Naive thymus-derived CD4-positive, alpha-beta T cell (primary cell): ENCODE data around the gene FAM107A. TPM values are rescaled to one million over a fixed set of nuclear protein-coding genes. Genes with fewer than 3 reads are reported as not detected.

Experiments used
- ATAC-seq: fragments of 150-1000 bp; cut with Tn5 transposase; 2 replicates; pipeline ENCODE4 v1.10.0; 2021; ENCODE audit warnings: mild to moderate bottlenecking, moderate library complexity
- CTCF ChIA-PET: fragments of 350-600 bp; sonication (Branson Sonifier 250); formaldehyde crosslinking; loops from one replicate; lab custom pipeline; 2021; ENCODE audit warnings: antibody characterized with exemption; lab: Charles Lee
- POLR2A ChIA-PET: fragments of 350-600 bp; sonication (Branson Sonifier 250); formaldehyde crosslinking; loops from one replicate; lab custom pipeline; 2021; ENCODE audit warnings: antibody characterized with exemption, inconsistent platforms; lab: Charles Lee
- DNase-seq, 9 donors: peaks; one replicate each; pipeline versions ENCODE4 v3.0.0 to v3.0.0-alpha.2; 2020 to 2022; ENCODE audit warnings: mixed read lengths in 1 of 9
- H3K27ac ChIP-seq: one replicate; pipeline ENCODE4 v1.7.0; 2013; ENCODE audit warnings: mild to moderate bottlenecking, low read depth, low read length, moderate library complexity
- H3K27me3 ChIP-seq, 2 donors: one replicate each; pipeline ENCODE4 v1.7.0; 2013; ENCODE audit warnings: low read length in 2 of 2, mild to moderate bottlenecking in 2 of 2, moderate library complexity in 2 of 2; ENCODE audit not compliant: control insufficient read depth in 2 of 2, insufficient read depth in 2 of 2
- H3K36me3 ChIP-seq, 3 experiments: 1 replicate in 2 of 3; 2 replicates in 1 of 3; pipeline ENCODE4 v1.7.0; 2013; ENCODE audit warnings: low read length in 3 of 3, mild to moderate bottlenecking in 3 of 3, moderate library complexity in 1 of 3; ENCODE audit not compliant: insufficient read depth in 3 of 3, control insufficient read depth in 2 of 3
- H3K4me1 ChIP-seq, 2 donors: one replicate each; pipeline ENCODE4 v1.7.0; 2013; ENCODE audit warnings: low read length in 2 of 2, mild to moderate bottlenecking in 2 of 2, moderate library complexity in 1 of 2; ENCODE audit not compliant: control insufficient read depth in 2 of 2, insufficient read depth in 2 of 2
- H3K4me3 ChIP-seq: 2 replicates; pipeline ENCODE4 v1.7.0; 2013; ENCODE audit warnings: mild to moderate bottlenecking, low read length
- H3K9me3 ChIP-seq, 3 experiments: 1 replicate in 2 of 3; 2 replicates in 1 of 3; pipeline ENCODE4 v1.7.0; 2013; ENCODE audit warnings: low read length in 3 of 3; ENCODE audit not compliant: control insufficient read depth in 2 of 3
- H3K27ac Mint-ChIP-seq, 9 donors: one replicate each; pipeline ENCODE4 v1.8.0; 2020 to 2022; ENCODE audit warnings: mixed read lengths in 9 of 9, mild to moderate bottlenecking in 8 of 9, moderate library complexity in 5 of 9, inconsistent platforms in 2 of 9
- H3K27me3 Mint-ChIP-seq, 5 donors: one replicate each; pipeline ENCODE4 v1.8.0; 2021 to 2022; ENCODE audit warnings: mixed read lengths in 5 of 5, mild to moderate bottlenecking in 1 of 5
- H3K36me3 Mint-ChIP-seq, 5 donors: one replicate each; pipeline ENCODE4 v1.8.0; 2020 to 2022; ENCODE audit warnings: mixed read lengths in 5 of 5, mild to moderate bottlenecking in 3 of 5, inconsistent platforms in 1 of 5
- H3K4me1 Mint-ChIP-seq, 7 donors: one replicate each; pipeline ENCODE4 v1.8.0; 2020 to 2022; ENCODE audit warnings: mixed read lengths in 7 of 7, mild to moderate bottlenecking in 3 of 7, inconsistent platforms in 1 of 7
- H3K4me3 Mint-ChIP-seq, 10 donors: one replicate each; pipeline ENCODE4 v1.8.0; 2020 to 2022; ENCODE audit warnings: mild to moderate bottlenecking in 10 of 10, mixed read lengths in 10 of 10, moderate library complexity in 6 of 10, inconsistent platforms in 2 of 10
- H3K9me3 Mint-ChIP-seq, 11 donors: one replicate each; pipeline ENCODE4 v1.8.0; 2020 to 2022; ENCODE audit warnings: mixed read lengths in 11 of 11, mild to moderate bottlenecking in 4 of 11, inconsistent platforms in 1 of 11, moderate library complexity in 1 of 11
- intact Hi-C, 2 donors: fragments of 100-400 bp; cut with micrococcal nuclease; formaldehyde crosslinking; loops; one replicate each; pipeline ENCODE4 v1.15.1; 2023
- polyA plus RNA-seq, 2 donors: library from polyadenylated mRNA; unstranded; fragments of 300-500 nt; fragmentation: Illumina TruSeq; gene quantifications; one replicate each; pipeline ENCODE4 v1.2.3, GENCODE V29; 2021
- total RNA-seq, 6 experiments: library from RNA in 5 of 6; stranded (reverse) in 5 of 6; gene quantifications; 1 replicate in 5 of 6; 2 replicates in 1 of 6; pipeline ENCODE4 v1.2.3 and lab custom pipeline; 2021 to 2026

Gene FAM107A
- total and polyA plus RNA-seq, 7 experiments from 2014 or later: not detected

GRCh38 chr3:58575971-58576652 is 1.1 kb downstream of the FAM107A start:
- Mint-ChIP-seq H3K36me3 (no peaks in the 10 kb centered on the region), H3K9me3 (no peaks in the 10 kb centered on the region), H3K27ac (no peak overlapping the region), H3K4me1 (no peaks in the 10 kb centered on the region), H3K27me3 (peaks cover 0 to 13% (median 8%) of the 10 kb centered on the region in 5 donors), H3K4me3 (no peak overlapping the region)
- Histone ChIP-seq H3K9me3 (no peaks in the 10 kb centered on the region), H3K36me3 (no peaks in the 10 kb centered on the region), H3K27ac (no peak overlapping the region), H3K27me3 (no peaks in the 10 kb centered on the region), H3K4me3 (no peak overlapping the region), H3K4me1 (no peaks in the 10 kb centered on the region)
- intact Hi-C loops: no loop called here
- ATAC-seq (no peak), DNase-seq (no peak)
- POLR2A ChIA-PET: no interaction called here
- CTCF ChIA-PET: interaction anchor here (0.7 kb wide), 1 partner anchor 8 kb away, joined by 4 read pairs; no protein-coding TSS in a partner anchor

- Mint-ChIP-seq H3K9me3 (no peaks in the 10 kb centered on the region), H3K36me3 (no peaks in the 10 kb centered on the region), H3K27me3 (peaks cover 0 to 13% (median 8%) of the 10 kb centered on the region in 5 donors), H3K27ac (no peak overlapping the region), H3K4me1 (no peaks in the 10 kb centered on the region), H3K4me3 (no peak overlapping the region)
- DNase-seq: no peak
- H3K27me3 ChIP-seq: no peaks in the 10 kb centered on the region
- no peaks in the 10 kb centered on the region for H3K36me3 ChIP-seq
- ChIA-PET CTCF (no interaction called here), POLR2A (no interaction called here)
- intact Hi-C loops: no loop called here
- no peak overlapping the region for H3K4me3 ChIP-seq
- no peak overlapping the region for H3K27ac ChIP-seq
- H3K4me1 ChIP-seq: no peaks in the 10 kb centered on the region
- no peaks in the 10 kb centered on the region for H3K9me3 ChIP-seq
- ATAC-seq: no peak
These were observed 2.5 kb downstream of the FAM107A start for GRCh38 chr3:58574682-58575081.

DNA sequence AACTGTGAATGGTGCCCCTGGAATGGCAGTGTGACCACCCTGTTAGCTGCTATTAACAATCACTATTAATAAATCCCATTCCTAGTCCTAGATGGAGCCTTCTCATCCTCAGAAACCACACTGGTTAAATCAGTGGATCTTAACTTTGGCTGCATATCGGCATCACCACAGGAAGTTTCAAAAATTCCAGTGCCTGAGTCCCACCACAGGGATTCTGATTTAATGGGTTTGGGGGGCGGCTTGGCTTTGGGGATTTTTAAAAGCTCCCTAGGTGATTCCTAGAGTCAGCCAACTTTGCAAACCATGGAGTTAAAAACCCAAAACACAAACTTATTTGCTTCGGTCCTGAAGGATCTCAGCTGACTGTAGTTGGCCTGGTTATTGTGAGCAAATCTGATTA is 3.1 kb downstream of the FAM107A start:
- intact Hi-C loops: no loop called here
- no peaks in the 10 kb centered on the region for H3K4me1 ChIP-seq
- DNase-seq (no peak), ATAC-seq (no peak)
- H3K27me3 ChIP-seq: no peaks in the 10 kb centered on the region
- H3K4me3 ChIP-seq: no peak overlapping the region
- Mint-ChIP-seq H3K9me3 (no peaks in the 10 kb centered on the region), H3K4me3 (no peak overlapping the region), H3K27ac (no peak overlapping the region), H3K27me3 (peaks cover 0 to 13% (median 9%) of the 10 kb centered on the region in 5 donors), H3K36me3 (no peaks in the 10 kb centered on the region), H3K4me1 (peaks cover 0 to 1% (median under 1%) of the 10 kb centered on the region in 7 donors)
- no peaks in the 10 kb centered on the region for H3K9me3 ChIP-seq
- H3K27ac ChIP-seq: no peak overlapping the region
- H3K36me3 ChIP-seq: no peaks in the 10 kb centered on the region
- ChIA-PET CTCF (no interaction called here), POLR2A (no interaction called here)

DNA sequence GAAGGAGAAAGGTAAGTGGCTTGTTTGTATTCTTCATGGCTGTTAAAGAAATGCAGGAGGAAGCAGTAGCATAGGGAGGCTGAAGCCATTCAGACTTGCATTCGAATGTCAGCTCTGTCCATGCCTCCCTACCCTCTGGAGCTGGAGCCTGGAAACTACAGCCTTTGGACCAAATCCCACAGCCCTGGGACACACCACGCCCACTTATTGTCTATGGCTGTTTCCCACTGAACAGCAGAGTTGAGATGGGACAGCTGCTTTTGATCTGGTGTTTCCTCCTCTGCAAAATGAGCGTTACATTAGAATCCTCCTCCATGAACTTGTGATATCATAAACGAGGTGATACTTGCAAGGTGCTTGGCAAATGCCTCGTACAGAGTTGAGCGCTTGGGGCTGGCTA is 3.6 kb downstream of the FAM107A start:
- Histone ChIP-seq H3K27ac (no peak overlapping the region), H3K4me1 (no peaks in the 10 kb centered on the region), H3K36me3 (no peaks in the 10 kb centered on the region), H3K27me3 (no peaks in the 10 kb centered on the region), H3K4me3 (no peak overlapping the region), H3K9me3 (no peaks in the 10 kb centered on the region)
- DNase-seq (no peak), ATAC-seq (no peak)
- ChIA-PET POLR2A (no interaction called here), CTCF (no interaction called here)
- Mint-ChIP-seq H3K27me3 (peaks cover 0 to 12% (median 10%) of the 10 kb centered on the region in 5 donors), H3K27ac (no peak overlapping the region), H3K36me3 (no peaks in the 10 kb centered on the region), H3K4me1 (peaks cover 3 to 6% (median 5%) of the 10 kb centered on the region in 7 donors), H3K9me3 (no peaks in the 10 kb centered on the region), H3K4me3 (no peak overlapping the region)
- intact Hi-C loops: no loop called here

DNA sequence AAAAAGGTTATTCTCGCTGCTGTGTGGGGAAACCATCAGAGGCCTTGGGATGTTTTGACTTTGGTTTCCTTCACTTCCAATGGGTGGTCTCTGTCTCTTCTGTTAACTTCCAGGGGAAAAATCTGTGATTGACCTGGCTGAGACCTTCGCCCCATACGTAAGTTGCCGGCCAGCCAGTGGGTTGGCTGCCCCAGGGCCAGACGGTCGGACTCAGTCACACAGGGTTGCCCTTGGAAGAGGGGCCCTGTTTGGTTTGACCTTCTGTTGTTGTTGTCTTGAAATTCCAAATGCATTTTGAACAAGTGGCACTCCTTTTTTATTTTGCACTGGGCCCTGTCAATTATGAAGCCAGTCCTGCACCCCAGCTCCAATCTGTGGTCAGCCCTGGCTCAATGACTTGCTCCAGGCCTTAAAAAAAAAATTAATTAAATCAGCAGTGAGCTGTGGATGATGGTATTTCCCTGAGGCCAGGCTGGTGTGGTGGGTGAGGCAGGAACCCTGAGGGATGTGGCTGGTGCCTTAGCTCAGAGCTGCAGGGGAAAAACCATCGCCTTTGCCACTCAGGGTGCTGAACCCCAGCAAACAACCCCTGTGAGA is 4.5 kb downstream of the FAM107A start:
- Histone ChIP-seq H3K4me1 (no peaks in the 10 kb centered on the region), H3K9me3 (no peaks in the 10 kb centered on the region), H3K27ac (no peak overlapping the region), H3K36me3 (no peaks in the 10 kb centered on the region), H3K4me3 (no peak overlapping the region), H3K27me3 (no peaks in the 10 kb centered on the region)
- H3K9me3 Mint-ChIP-seq: no peaks in the 10 kb centered on the region
- ATAC-seq (no peak), DNase-seq (no peak)
- ChIA-PET POLR2A (no interaction called here), CTCF (no interaction called here)
- H3K27ac Mint-ChIP-seq: no peak overlapping the region
- no peaks in the 10 kb centered on the region for H3K36me3 Mint-ChIP-seq
- H3K27me3 Mint-ChIP-seq: peaks cover 0 to 12% (median 10%) of the 10 kb centered on the region in 5 donors
- intact Hi-C loops: no loop called here
- peaks cover 4 to 7% (median 6%) of the 10 kb centered on the region in 7 donors for H3K4me1 Mint-ChIP-seq
- H3K4me3 Mint-ChIP-seq: peak overlapping the region in 1 of 10 donors; percentile 18

DNA sequence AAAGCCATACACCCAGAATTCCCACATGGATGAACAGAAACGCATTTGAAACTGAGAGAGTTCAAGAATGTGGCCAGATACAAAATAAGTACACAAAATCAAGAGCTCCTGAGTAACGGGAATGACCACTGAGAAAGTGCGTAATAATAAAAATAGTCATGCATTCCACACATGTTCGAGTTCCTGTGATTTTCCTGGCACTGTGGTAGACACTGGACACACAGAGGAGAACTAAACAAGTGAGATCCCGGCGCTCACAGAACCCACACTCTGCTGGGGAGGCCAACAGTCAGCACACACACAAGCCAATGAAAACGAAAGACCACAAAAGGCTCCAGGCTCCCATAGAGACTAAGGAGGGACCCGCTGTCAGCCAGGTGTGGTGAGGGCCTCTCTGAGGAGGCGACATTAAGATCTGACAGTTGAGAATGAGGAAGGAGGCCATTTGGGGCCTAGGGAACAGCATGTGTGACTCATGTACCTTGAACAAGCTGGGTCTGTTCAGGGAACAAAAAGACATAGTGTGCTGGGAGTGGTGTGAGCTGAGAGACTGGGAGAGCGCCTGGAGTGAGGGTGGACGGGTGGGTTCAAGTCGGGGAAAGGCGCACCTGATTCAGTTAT is 5.1 kb downstream of the FAM107A start:
- ATAC-seq (no peak), DNase-seq (no peak)
- Mint-ChIP-seq H3K27me3 (peaks cover 0 to 11% (median 7%) of the 10 kb centered on the region in 5 donors), H3K4me3 (no peak overlapping the region), H3K27ac (no peak overlapping the region), H3K9me3 (no peaks in the 10 kb centered on the region), H3K36me3 (no peaks in the 10 kb centered on the region), H3K4me1 (peaks cover 4 to 7% (median 6%) of the 10 kb centered on the region in 7 donors)
- no peaks in the 10 kb centered on the region for H3K27me3 ChIP-seq
- H3K36me3 ChIP-seq: no peaks in the 10 kb centered on the region
- H3K4me3 ChIP-seq: no peak overlapping the region
- no peaks in the 10 kb centered on the region for H3K9me3 ChIP-seq
- ChIA-PET CTCF (interaction anchor here (0.5 kb wide), 1 partner anchor 57 kb away, joined by 3 read pairs; no protein-coding TSS in a partner anchor), POLR2A (no interaction called here)
- no peak overlapping the region for H3K27ac ChIP-seq
- intact Hi-C loops: no loop called here
- H3K4me1 ChIP-seq: no peaks in the 10 kb centered on the region
